GM12878 (cell line): ENCODE results near the gene EFCAB9. TPM values are rescaled to one million over a fixed set of nuclear protein-coding genes. Genes with fewer than 3 reads are reported as not detected.

Experiments used
- BHLHE40 ChIP-seq, 2 experiments: fragments of 450-650 bp in 1 of 2; IDR thresholded peaks; 2 replicates each; pipeline ENCODE4 v1.6.1; 2011 to 2017; ENCODE audit warnings: low read depth in 2 of 2, borderline replicate concordance in 1 of 2, improper control_type of control experiment in 1 of 2, low read length in 1 of 2, mild to moderate bottlenecking in 1 of 2
- EED ChIP-seq: sonication (generic); IDR thresholded peaks from 2 replicates; pipeline ENCODE4 v1.6.1; 2016; ENCODE audit warnings: antibody characterized with exemption, low read depth
- EGR1 ChIP-seq, 2 experiments: IDR thresholded peaks; 1 replicate in 1 of 2; 2 replicates in 1 of 2; pipeline ENCODE4 v1.6.1; 2011 to 2012; ENCODE audit warnings: low read depth in 2 of 2, low read length in 2 of 2, borderline replicate concordance in 1 of 2, mild to moderate bottlenecking in 1 of 2, moderate library complexity in 1 of 2
- GATAD2B ChIP-seq: fragments of 450-650 bp; conservative IDR thresholded peaks from 2 replicates; pipeline ENCODE4 v1.6.1; 2017; ENCODE audit warnings: low read depth, mild to moderate bottlenecking, moderate library complexity
- IKZF1 ChIP-seq: fragments of 450-650 bp; conservative IDR thresholded peaks from 2 replicates; pipeline ENCODE4 v1.6.1; 2017; ENCODE audit warnings: antibody characterized with exemption, mild to moderate bottlenecking
- RUNX3 ChIP-seq: IDR thresholded peaks from 2 replicates; pipeline ENCODE4 v1.6.1; 2012; ENCODE audit warnings: low read length, inconsistent platforms
- ZNF384 ChIP-seq: IDR thresholded peaks from 2 replicates; pipeline ENCODE4 v1.6.1; 2012; ENCODE audit warnings: low read depth, mild to moderate bottlenecking, low read length, improper control_type of control experiment, borderline replicate concordance
- polyA plus RNA-seq, 11 experiments: library from polyadenylated mRNA; depleted of rRNA in 4 of 11; unstranded in 6 of 11; stranded (reverse) in 5 of 11; fragments of >200 nt; fragmentation: Nextera tagmentation in 4 of 11; fragmentation: Illumina TruSeq in 1 of 11; extraction: Ambion mirVana in 4 of 11; extraction: Trizol in 1 of 11; gene quantifications; 1 replicate in 1 of 11; 2 replicates in 10 of 11; pipeline versions ENCODE4 v1.2.1 to v1.2.3, GENCODE V29; 2011 to 2016; ENCODE audit warnings: inconsistent platforms in 2 of 11, missing spikeins in 2 of 11, low read depth in 1 of 11
- total RNA-seq, 4 experiments: library from RNA; depleted of rRNA in 3 of 4; stranded (reverse); fragments of >200 nt in 3 of 4; fragmentation: Illumina TruSeq in 1 of 4; extraction: Trizol in 1 of 4; gene quantifications; 2 replicates each; pipeline versions ENCODE4 v1.2.1 to v1.2.3, GENCODE V29; 2013 to 2021
- TF ChIP-seq, protein P1 (sequence below): fragments of 450-650 bp; IDR thresholded peaks from 2 replicates; pipeline ENCODE4 v1.6.1; 2017; ENCODE audit warnings: borderline replicate concordance

The EFCAB9 gene
- total and polyA plus RNA-seq, 10 of the 15 experiments (the other 5 are each of a cell fraction or from before 2014, with no cell fraction given), result 0.73 TPM; not detected in 9

DNA sequence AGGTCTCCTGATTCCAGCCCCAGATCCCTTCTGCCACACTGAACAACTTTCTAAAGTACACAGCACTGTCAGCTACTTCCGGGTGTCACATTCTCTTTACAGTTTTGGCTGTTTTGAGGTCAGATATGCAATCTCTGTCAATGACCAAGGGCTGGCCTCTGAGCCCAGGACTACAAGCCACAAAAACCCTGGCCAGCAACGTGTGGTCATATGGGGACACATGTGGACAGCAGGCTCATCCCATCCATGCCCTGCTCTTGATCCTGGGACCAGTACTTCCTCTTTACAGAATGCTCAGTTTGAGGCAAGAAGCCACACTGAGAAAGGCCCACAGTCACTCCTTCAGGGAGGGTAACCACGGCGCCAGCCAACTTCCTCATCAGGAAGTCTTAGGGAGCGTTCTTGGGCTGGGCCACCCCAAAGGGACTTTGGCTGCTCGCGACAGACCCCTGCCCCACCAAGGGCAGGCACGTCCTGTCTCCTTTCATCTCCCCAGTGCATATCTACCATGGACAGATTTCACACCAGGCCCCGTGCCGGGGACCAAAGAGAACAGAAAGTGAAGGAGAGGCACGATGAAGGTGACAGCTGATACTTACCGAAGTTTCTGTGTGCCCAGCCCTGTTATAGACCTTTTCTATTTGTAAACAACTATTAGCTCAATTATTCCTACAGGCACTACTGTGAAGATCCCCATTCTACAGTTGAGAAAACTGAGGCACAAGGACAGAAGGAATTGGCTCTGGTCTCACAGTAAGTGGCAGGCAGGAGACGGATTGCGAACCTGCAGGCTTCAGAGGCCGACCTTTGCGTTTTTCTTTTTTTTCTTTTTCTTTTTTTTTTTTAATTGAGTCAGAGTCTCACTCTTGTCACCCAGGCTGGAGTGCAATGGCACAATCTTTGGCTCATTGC is 43.2 kb upstream of the EFCAB9 start (continued):
- TF ChIP-seq BHLHE40 (IDR thresholded peaks at IDR 0.05; ENCODE audit: borderline replicate concordance in 1 of 2, low read depth in 2 of 2, low read length in 1 of 2) (peak in 1 of 2 experiments; percentile 65; a peak in 3 of 4 replicates), EED (peak; percentile 93), GATAD2B (peak; percentile 69), EGR1 (IDR thresholded peaks at IDR 0.05; ENCODE audit: borderline replicate concordance in 1 of 2, low read depth in 2 of 2, low read length in 2 of 2) (no peak), ZNF384 (no peak), IKZF1 (peak; percentile 92), RUNX3 (peak; percentile 95)
- TF ChIP-seq, protein P1, sequence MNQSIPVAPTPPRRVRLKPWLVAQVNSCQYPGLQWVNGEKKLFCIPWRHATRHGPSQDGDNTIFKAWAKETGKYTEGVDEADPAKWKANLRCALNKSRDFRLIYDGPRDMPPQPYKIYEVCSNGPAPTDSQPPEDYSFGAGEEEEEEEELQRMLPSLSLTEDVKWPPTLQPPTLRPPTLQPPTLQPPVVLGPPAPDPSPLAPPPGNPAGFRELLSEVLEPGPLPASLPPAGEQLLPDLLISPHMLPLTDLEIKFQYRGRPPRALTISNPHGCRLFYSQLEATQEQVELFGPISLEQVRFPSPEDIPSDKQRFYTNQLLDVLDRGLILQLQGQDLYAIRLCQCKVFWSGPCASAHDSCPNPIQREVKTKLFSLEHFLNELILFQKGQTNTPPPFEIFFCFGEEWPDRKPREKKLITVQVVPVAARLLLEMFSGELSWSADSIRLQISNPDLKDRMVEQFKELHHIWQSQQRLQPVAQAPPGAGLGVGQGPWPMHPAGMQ, result no peak
